ENCODE measurements around the gene PEMT.

- TF ChIP-seq, protein P1, sequence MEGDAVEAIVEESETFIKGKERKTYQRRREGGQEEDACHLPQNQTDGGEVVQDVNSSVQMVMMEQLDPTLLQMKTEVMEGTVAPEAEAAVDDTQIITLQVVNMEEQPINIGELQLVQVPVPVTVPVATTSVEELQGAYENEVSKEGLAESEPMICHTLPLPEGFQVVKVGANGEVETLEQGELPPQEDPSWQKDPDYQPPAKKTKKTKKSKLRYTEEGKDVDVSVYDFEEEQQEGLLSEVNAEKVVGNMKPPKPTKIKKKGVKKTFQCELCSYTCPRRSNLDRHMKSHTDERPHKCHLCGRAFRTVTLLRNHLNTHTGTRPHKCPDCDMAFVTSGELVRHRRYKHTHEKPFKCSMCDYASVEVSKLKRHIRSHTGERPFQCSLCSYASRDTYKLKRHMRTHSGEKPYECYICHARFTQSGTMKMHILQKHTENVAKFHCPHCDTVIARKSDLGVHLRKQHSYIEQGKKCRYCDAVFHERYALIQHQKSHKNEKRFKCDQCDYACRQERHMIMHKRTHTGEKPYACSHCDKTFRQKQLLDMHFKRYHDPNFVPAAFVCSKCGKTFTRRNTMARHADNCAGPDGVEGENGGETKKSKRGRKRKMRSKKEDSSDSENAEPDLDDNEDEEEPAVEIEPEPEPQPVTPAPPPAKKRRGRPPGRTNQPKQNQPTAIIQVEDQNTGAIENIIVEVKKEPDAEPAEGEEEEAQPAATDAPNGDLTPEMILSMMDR (IDR thresholded peaks at IDR 0.05 in 8 of 11, conservative IDR thresholded peaks at IDR 0.05 in 3 of 11) = no peak
- TF ChIP-seq POLR2A (IDR thresholded peaks at IDR 0.05) (no peak), POLR2AphosphoS5 (IDR thresholded peaks at IDR 0.05) (no peak)
Measured at GRCh38 chr17:17512866-17513265, 78.6 kb downstream of the PEMT start.
